NT2/D1 (cell line): ENCODE measurements around the gene NANOS1.

Experiments used
- SUZ12 ChIP-seq: IDR thresholded peaks from 2 replicates; pipeline ENCODE4 v1.6.1; 2011; ENCODE audit not compliant: insufficient read length, insufficient read depth; ENCODE audit errors: extremely low read depth
- YY1 ChIP-seq: IDR thresholded peaks from 2 replicates; pipeline ENCODE4 v1.6.1; 2011; ENCODE audit not compliant: insufficient read length, insufficient read depth
- ZNF274 ChIP-seq: IDR thresholded peaks from 2 replicates; pipeline ENCODE4 v1.6.1; 2011; ENCODE audit warnings: mild to moderate bottlenecking, low read depth, low read length

- TF ChIP-seq ZNF274 (no peak), YY1 (no peak), SUZ12 (no peak)
Observed at GRCh38 chr10:119061926-119062325, 32.4 kb downstream of the NANOS1 start.
